Tibial artery (tissue), 4 donors: Measurements from ENCODE around the gene KLKB1.
"Not testable (repeated sequence)": the region's sequence is repeated elsewhere in the genome, so short reads cannot be mapped to it uniquely, and the experiment has no call there.

Source experiments
- DNase-seq, 2 donors: peaks; one replicate each; pipeline ENCODE4 v3.0.0-alpha.2; 2019
- H3K27ac ChIP-seq, 2 donors: fragments of 200-600 bp; sonication (generic) in 1 of 2; 1 replicate in 1 of 2; 2 replicates in 1 of 2; pipeline ENCODE4 v1.5.1; 2018 to 2019; ENCODE audit warnings: mild to moderate bottlenecking in 1 of 2
- H3K27me3 ChIP-seq, 2 donors: fragments of 200-600 bp; sonication (generic) in 1 of 2; one replicate each; pipeline versions ENCODE4 v1.5.1 to v1.6.0; 2016 to 2019
- H3K36me3 ChIP-seq, 3 donors: fragments of 200-600 bp; sonication (generic) in 2 of 3; one replicate each; pipeline ENCODE4 v1.5.1; 2016 to 2019; ENCODE audit warnings: mild to moderate bottlenecking in 2 of 3
- H3K4me1 ChIP-seq, 4 donors: fragments of 200-600 bp; sonication (generic) in 2 of 4; 1 replicate in 3 of 4; 2 replicates in 1 of 4; pipeline ENCODE4 v1.5.1; 2016 to 2019
- H3K4me3 ChIP-seq, 2 donors: fragments of 200-600 bp; sonication (generic) in 1 of 2; 1 replicate in 1 of 2; 2 replicates in 1 of 2; pipeline ENCODE4 v1.5.1; 2018 to 2019; ENCODE audit warnings: mild to moderate bottlenecking in 2 of 2
- H3K9me3 ChIP-seq, 3 donors: fragments of 200-600 bp; sonication (generic) in 1 of 3; one replicate each; pipeline ENCODE4 v1.5.1; 2016 to 2019
- CTCF ChIP-seq, 2 experiments: fragments of 200-600 bp in 1 of 2; fragments of 450-650 bp in 1 of 2; IDR thresholded peaks; one replicate each; pipeline ENCODE4 v1.5.1; 2017 to 2019; ENCODE audit warnings: antibody characterized with exemption in 2 of 2, mild to moderate bottlenecking in 1 of 2, moderate library complexity in 1 of 2
- intact Hi-C: fragments of 100-400 bp; cut with DNase I; formaldehyde crosslinking; loops from one replicate; pipeline ENCODE4 v1.15.0; 2023; ENCODE audit warnings: low total_unique reads

KLKB1 gene

GRCh38 chr4:186260117-186260503 is 32.8 kb downstream of the KLKB1 start:
- H3K36me3 ChIP-seq: peaks cover 0 to 18% (median 5%) of the 10 kb centered on the region in 3 donors
- no peak overlapping the region for H3K4me3 ChIP-seq
- H3K9me3 ChIP-seq: no peaks in the 10 kb centered on the region
- H3K27me3 ChIP-seq: no peaks in the 10 kb centered on the region
- no peak for DNase-seq
- intact Hi-C loops: no loop called here
- H3K27ac ChIP-seq: no peak overlapping the region
- no peaks in the 10 kb centered on the region for H3K4me1 ChIP-seq
- TF ChIP-seq CTCF (IDR thresholded peaks at IDR 0.05): no peak

DNA sequence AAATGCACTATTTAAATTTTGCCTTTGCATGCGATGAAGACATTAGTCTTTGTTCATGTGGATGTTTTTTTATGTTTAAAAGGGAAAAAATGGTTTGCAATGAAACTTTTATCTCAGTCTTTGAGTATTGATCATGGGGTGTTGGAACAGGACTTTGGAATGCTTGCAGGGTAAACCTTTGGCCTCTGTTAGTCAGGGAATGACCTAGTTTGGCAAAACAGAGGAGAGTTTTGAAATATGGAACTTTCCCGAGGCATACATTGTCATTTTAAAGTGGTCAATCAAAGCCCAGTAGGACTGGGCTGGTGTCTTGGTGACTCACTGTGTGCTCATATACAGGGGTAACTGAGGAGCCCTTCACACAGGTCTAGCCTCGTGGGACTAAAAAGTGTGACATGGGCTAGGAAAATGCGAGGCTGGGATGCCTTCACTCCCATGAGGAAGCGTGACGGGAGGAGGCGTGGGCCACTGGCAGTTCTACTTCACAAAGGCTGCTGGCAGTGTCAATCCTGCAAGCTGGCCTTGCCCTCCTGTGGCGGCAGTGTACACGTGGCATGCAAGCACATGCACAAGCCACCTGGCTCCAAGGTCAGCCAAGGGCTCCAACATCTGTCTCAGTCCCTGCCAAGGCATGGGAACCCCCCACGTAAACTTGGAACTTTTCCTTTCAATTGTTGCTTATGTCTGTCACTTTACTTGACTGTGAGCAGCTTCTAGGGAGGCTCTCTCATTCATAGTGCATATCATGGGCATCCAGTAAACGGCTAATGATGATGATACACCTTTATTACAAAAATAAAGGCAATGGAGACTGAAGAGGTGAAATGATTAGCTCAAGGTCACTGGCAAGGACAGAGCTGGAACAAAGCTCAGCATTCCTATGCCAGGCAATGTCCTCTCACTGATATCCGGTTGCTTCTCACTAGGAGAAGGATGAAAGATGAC is 33.5 kb downstream of the KLKB1 start:
- Histone ChIP-seq H3K9me3 (no peaks in the 10 kb centered on the region), H3K27ac (no peak overlapping the region), H3K27me3 (no peaks in the 10 kb centered on the region), H3K36me3 (peaks cover 0 to 18% (median 5%) of the 10 kb centered on the region in 3 donors), H3K4me1 (no peaks in the 10 kb centered on the region), H3K4me3 (no peak overlapping the region)
- no peak for TF ChIP-seq CTCF (IDR thresholded peaks at IDR 0.05)
- intact Hi-C loops: no loop called here
- DNase-seq: no peak

DNA sequence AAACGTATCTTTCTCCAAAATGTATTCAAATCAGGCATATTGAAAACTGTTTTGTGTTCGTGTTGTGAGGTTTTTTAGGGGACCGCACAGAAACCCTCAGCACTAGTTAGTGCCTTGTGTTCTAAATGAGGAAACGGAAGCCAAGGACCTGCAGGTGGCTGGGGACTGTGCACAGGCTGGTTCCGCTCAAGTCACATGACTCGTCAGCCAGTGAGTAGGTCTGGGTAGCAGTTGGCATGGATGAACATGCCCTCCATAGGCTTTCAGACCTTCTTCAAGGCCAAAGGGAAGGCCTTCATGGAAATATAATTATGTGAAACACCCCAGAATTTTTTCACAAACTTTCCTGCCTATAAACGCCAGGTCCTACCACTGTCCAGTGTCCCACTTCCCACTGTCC is 37.4 kb downstream of the KLKB1 start:
- H3K27me3 ChIP-seq: peaks cover 0 to 3% of the 10 kb centered on the region in 2 donors
- intact Hi-C loops: no loop called here
- H3K4me3 ChIP-seq: no peak overlapping the region
- no peaks in the 10 kb centered on the region for H3K4me1 ChIP-seq
- H3K27ac ChIP-seq: no peak overlapping the region
- DNase-seq: no peak
- H3K9me3 ChIP-seq: no peaks in the 10 kb centered on the region
- no peak for TF ChIP-seq CTCF (IDR thresholded peaks at IDR 0.05)
- no peaks in the 10 kb centered on the region for H3K36me3 ChIP-seq

GRCh38 chr4:186265250-186265649 is 37.9 kb downstream of the KLKB1 start:
- H3K4me1 ChIP-seq, DNase-seq, H3K27ac ChIP-seq, H3K27me3 ChIP-seq, H3K9me3 ChIP-seq, intact Hi-C loops, H3K36me3 ChIP-seq, H3K4me3 ChIP-seq: not testable (repeated sequence)

DNA sequence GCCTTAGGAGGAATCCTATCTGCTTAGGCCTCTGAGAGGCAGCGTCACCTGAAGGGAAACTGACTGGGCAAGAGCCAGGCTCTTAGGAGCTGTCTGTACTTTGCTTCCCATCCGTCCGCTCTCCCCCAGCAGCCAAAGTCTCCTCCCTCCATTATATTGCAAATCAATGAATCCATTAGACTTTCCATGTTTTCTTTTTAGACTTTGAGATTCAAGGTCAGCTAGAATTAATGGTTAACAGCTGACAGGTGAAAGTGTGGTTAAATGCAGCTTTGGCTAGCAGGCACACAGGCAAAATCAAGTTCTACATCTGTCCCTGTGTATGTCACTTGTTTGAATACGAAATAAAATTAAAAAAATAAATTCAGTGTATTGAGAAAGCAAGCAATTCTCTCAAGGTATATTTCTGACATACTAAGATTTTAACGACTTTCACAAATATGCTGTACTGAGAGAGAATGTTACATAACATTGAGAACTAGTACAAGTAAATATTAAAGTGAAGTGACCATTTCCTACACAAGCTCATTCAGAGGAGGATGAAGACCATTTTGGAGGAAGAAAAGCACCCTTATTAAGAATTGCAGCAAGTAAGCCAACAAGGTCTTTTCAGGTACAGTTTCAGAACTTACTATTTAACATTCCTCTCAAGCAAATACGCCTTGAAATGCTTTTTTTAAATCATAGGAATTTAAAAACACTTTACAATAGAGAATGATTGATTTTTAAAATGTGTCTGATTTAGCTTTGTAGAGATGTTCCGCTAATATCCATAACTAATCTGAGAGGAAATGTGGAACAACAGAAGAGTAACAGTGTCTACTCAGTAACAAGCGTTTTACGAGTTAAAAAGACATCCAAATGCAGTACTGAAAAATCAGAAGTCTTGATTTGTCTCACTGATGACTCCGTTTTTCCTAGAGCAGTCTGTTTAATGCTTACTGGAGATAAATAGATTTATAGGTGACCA is 38.7 kb downstream of the KLKB1 start, which contains the start of gene F11:
Gene F11, plus strand, starts transcription at position 507 of the 970 bp plus-strand sequence. CDS start 948 bp downstream, outside the sequence.
- intact Hi-C loops: no loop called here
- Histone ChIP-seq H3K4me1 (no peaks in the 10 kb centered on the region), H3K27me3 (peaks cover 0 to 3% of the 10 kb centered on the region in 2 donors), H3K27ac (no peak within 1 kb of the TSS), H3K9me3 (no peaks in the 10 kb centered on the region), H3K36me3 (no peaks in the 10 kb centered on the region), H3K4me3 (no peak within 1 kb of the TSS)
- no peak for DNase-seq
- no peak for TF ChIP-seq CTCF (IDR thresholded peaks at IDR 0.05)
